ENCODE measurements around the gene TMEM86A.
A peak's percentile ranks its signal among the peaks of the same experiment; 100 is the strongest.

TMEM86A gene

GRCh38 chr11:18700872-18701271 is 2.3 kb downstream of the TMEM86A start:
- DNase-seq = no peak

GRCh38 chr11:18701614-18702216 is 3.1 kb downstream of the TMEM86A start:
- no peak for DNase-seq

DNA sequence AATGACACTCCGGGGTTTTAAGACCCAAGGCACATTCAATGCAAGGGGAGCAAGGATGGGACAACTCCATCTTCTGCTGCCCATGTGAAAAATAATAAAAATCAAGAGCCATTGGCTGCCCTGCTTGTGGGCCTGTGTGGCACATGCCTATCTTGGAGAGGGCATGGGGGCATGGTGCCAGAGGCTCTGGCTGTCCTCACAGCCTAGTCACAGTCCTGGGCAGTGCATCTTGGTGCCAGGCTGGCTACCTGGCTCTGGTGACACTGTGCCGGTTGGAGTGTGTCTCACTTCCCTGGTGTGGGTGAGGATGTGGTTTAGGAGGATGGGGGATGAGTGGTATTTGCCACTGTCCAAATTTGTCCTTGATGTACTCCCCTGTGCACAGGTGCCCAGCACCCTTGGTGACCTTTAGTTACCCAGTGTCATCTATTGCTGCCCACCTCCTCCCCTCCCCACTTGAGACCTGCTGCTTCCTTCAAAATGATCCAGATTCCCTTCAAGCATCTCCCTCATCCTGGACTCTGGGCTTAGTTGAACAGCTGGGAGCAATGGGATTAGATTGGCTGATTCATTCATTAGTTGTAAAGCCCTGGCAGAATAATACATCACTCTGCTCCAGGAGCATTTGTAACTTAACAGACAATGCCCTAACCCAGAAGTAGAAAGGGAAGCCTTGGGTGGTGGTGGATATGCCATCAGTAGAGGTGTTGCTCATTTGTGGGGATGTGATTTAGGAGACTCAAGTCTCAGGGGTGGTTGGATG is 4.6 kb downstream of the TMEM86A start:
- DNase-seq = no peak

DNA sequence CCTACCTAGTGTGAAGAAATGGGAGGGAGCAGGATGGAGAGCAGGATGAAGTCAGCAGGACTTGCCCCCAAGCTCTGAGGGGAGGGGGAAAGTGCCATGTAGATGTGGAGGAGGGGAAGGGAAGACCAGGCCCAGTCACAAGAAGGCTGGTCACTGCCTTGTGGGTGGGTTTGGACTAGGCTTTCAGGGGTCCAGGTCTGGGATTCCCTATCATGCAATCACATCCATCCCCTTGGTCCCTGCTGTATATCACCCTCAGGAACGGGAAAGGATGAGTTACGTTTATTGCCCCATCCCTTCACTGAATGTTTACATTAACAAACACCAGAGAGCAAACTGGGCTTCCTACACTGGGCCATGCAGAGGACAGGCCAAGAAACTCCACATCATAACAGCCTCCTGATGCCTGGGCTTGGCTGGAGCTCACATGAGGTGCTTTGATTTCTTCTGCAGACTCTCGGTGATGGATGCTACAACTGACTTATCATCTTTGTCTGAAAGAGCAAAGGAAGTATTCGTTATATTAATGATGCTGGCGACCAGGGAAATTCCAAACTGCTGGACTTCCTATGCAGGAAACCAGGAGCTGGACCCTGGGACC is 5.6 kb downstream of the TMEM86A start:
- no peak for DNase-seq

- no peak for DNase-seq
These were observed 6.1 kb downstream of the TMEM86A start for GRCh38 chr11:18704698-18705097.

- peak in 1 of 2 donors; percentile 12 for DNase-seq
These were observed 7.2 kb downstream of the TMEM86A start for GRCh38 chr11:18705651-18706281.

DNA sequence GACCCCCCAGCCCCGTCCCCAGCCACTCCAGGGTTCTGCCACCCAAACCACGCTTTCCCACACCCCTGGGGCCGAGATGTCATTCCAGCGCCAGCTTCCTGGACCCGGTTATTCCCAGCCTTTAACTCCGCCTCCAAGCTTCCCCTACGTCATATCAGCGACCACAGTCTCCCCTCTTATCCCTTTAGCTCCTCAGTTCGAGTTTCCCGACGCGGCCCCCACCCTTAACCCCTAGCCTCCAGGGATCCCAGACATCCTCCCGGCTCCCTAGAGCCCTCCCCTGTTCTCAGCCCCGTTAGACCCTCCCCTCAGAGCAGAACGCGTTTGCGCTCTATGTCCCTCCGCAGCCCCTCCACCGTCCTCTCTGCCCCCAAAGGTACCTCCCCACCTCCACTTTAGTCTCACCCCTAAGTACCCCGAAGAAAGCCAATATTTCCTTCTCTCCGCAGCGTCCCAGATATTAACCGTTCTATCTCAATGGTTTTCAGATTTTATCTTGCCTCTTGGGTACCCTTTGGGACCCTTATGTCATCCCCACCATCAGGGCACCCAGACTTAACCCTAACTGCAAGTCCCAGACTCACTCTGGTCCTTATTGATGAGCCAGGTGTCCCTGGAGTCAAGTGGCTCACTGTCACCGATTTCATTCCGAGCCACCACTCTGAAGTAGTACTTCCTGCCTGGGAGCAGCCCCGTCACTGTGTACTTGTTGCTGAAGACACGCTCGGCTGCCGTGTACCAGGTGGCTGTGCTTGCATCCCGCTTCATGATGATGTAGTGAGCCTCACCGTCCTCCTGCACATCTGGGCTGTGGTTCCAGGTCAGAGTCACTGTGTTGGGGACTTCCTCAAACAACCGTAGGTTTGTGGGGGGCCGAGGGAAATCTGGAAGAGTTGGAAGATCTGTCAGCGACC is 8.0 kb downstream of the TMEM86A start:
- peak in 1 of 2 donors; percentile 15 for DNase-seq

DNA sequence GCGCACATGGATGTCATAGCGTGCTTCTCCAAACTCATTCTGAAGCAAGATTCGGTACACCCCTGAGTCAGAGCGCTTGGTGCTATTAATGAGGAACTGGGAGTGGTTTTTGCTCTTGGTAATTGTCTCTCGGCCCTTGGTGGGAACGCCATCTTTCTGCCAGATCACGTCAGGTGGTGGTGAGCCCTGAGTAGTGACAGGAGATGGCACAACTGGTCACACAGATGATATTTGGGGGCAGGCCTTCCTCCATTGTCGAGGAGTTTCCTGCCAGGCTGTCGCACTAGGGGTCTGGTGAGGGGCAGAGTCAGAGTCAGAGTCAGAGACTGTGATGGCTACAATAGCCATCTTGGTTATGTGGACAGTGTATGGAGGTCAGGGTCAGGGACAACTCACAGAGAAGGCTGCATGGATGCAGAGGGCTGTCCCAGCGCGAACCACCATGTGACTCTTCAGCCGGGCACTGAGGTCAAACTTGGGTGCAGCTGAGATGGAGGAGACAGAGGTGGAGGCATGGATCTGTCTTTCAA is 9.3 kb downstream of the TMEM86A start:
- DNase-seq = peak in 1 of 2 donors; percentile 3

DNA sequence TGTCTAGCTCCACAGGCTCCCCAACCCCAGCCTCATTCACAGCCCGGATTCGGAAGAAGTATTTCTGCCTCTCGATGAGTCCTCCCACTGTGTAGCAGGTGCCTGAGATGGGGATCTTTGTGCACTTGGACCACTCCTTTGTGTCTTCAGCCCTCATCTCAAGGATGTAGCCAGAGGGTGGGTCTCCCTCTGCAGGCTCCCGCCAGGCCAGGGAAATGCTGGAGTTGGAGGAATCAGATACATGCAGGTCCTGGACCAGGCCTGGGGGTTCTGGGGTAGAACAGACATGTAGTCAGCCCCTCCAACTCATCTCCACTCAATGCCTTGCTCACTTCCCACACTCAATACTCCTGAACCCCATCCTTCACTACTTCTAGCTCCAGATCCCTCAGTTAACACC is 10.8 kb downstream of the TMEM86A start:
- no peak for DNase-seq

GRCh38 chr11:18710545-18710944 is 12.0 kb downstream of the TMEM86A start:
- no peak for DNase-seq

GRCh38 chr11:18713646-18714442 is 15.3 kb downstream of the TMEM86A start:
- DNase-seq = no peak

GRCh38 chr11:18714443-18714780 is 15.8 kb downstream of the TMEM86A start:
- DNase-seq = no peak

- no peak for DNase-seq
These were observed 16.9 kb downstream of the TMEM86A start for GRCh38 chr11:18715476-18715875.

- DNase-seq = no peak
These were observed 21.7 kb downstream of the TMEM86A start for GRCh38 chr11:18720091-18720807.

DNA sequence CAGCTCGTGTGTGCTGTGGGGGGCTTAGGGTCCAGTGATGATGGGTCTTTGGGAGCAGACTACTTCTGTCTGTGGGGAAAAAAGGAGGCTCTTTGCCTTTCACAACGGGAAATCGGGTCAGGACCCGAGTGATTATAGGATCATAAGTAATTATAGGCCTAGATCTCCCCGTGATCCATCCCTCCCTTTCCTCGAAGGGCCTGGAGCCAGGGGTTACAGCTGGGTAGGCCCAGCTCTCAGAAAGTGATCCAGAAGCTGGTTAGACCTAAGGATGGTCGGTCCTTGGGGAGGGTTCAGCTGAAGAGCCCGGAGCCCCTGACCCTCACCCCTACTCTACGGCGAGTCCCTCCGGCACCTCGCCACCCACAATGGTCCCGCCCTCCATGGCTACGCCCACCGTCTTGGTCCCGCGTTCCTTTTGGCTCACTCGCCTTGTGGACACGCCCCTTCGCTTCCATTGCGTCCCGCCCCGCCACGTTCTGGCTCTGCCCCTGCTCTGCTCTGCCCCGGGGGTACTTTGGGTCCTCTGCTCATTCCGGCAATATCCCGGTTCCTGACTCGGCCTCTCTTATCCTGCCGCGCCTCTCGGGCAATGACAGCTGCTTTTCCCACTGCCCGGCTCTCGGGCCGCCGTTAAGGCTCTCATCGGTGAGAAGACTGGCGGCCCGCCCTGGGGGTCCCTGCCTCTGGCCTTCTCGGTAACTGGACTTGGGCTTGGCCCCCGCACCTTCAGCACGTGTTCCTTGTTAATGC is 22.4 kb downstream of the TMEM86A start:
- DNase-seq = peak; percentile 29 to 55

DNA sequence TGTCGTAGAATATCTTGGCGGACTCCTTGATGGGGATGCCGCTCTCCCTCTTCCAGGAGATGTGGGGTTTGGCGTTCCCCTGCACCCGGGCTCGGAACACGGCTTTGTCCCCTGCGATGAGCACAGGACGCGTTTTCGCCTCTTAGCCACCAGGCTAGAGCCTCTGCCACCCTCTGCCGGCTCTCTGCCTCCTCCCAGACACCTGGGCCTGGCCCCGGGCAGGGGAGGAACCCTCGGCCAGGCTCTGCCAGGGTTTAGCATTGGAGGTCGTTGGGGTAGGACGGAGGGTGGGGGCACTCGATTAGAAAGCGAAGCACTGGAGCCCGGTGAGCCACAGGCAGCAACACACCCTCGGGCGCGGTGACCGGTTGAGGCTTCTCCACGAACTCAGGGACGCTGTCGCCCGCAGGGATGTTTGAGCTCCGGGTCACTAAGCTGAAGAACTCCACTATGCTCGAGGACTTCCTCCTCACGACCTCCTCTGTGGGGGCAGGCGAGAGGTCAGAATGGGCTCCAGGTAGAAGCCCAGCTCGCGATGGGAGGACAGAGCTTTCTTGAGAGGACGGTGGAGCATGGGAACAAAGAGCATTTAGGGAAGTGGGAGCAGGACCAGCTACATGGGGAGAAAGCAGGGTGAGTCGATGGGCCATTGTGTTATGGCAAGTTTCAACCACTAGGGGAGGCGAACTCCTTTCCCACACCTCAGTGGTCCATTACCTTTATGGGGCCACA is 23.1 kb downstream of the TMEM86A start:
- peak; percentile 40 to 78 for DNase-seq

DNA sequence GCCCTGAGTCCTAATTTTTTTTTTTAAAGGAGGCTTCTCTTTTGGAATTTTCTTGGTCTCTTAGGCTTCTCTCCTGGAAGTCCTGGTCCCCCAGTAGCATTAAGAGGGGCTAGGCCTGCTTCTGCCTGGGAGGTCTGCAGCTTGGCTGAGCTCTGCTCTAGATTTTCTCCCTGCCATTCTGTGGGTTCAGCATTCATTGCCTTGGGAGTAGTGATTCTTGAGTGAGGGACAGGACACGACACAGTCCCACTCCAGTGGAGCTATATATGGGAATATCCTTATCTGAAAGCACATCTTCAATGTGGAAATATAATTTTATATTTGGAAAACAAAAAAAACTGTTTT is 23.7 kb downstream of the TMEM86A start:
- DNase-seq = no peak

GRCh38 chr11:18723991-18724390 is 25.4 kb downstream of the TMEM86A start:
- DNase-seq = no peak

DNA sequence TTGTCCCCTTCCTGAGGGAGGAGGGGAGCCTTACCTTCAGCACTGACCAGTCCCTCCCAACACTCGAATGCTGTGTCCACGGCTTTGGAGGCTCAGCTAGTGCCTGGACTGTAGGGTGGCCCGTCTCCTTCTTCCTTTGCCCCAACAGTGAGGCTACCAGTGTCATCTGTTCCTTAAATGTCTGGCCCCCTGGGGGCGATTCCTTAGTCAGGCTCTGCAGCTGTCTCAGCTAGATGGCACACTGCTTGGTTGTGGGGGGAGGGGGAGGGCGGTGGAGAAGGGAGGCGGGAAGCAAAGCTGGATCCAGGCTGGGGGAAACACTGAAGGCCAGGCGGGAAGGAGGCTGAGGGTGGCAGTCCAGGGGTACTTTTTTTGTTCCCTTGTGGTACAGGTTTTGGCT is 27.5 kb downstream of the TMEM86A start, which contains the start of gene IGSF22:
IGSF22 (minus strand) TSS at position 149 of the 400 bp plus-strand sequence. CDS start 1,952 bp downstream, outside the sequence.
- DNase-seq = no peak
